SK-N-SH (cell line): Measurements from ENCODE around the gene NCKAP5L. TPM values are rescaled to one million over a fixed set of nuclear protein-coding genes. Genes with fewer than 3 reads are reported as not detected.

Experiments
- CTCF ChIA-PET: fragments of 300-600, 350-600 bp; formaldehyde crosslinking; extraction: SDS; loops from one replicate; lab custom pipeline; 2021; lab: Yijun Ruan, JAX
- POLR2A ChIA-PET: fragments of 350-600 bp; sonication (Branson Sonifier 250); formaldehyde crosslinking; extraction: SDS; loops from one replicate; lab custom pipeline; 2020; ENCODE audit warnings: antibody characterized with exemption, inconsistent platforms; lab: Yijun Ruan, JAX
- DNase-seq: peaks from one replicate; pipeline ENCODE4 v3.0.0; 2012
- H2AFZ ChIP-seq: fragments of 200-600 bp; sonication (generic); 2 replicates; pipeline ENCODE4 v1.8.1; 2016; ENCODE audit warnings: antibody characterized with exemption, mild to moderate bottlenecking, low read depth
- H3F3A ChIP-seq: fragments of 200-600 bp; sonication (generic); replicated peaks from 2 replicates; pipeline ENCODE3; 2016; ENCODE audit warnings: antibody characterized with exemption, mild to moderate bottlenecking; ENCODE audit not compliant: insufficient read depth
- H3K27ac ChIP-seq, 2 experiments: fragments of 200-500 bp in 1 of 2; fragments of 200-600 bp in 1 of 2; sonication (Bioruptor generic) in 1 of 2; sonication (generic), shearing (Covaris generic) in 1 of 2; 2 replicates each; pipeline versions ENCODE4 v1.5.1 to v1.6.1; 2014 to 2016; ENCODE audit warnings: low read depth in 2 of 2, inconsistent platforms in 1 of 2, low read length in 1 of 2, mild to moderate bottlenecking in 1 of 2, mixed read lengths in 1 of 2
- H3K27me3 ChIP-seq: fragments of 200-600 bp; sonication (generic), shearing (Covaris generic); 2 replicates; pipeline ENCODE4 v1.6.1; 2016; ENCODE audit warnings: mixed run types; ENCODE audit not compliant: insufficient read depth
- H3K36me3 ChIP-seq, 2 experiments: fragments of 200-500 bp in 1 of 2; fragments of 200-600 bp in 1 of 2; sonication (Bioruptor generic) in 1 of 2; sonication (generic) in 1 of 2; replicated peaks in 1 of 2; 2 replicates each; pipeline versions ENCODE3 to v1.5.1; 2014 to 2016; ENCODE audit warnings: low read length in 1 of 2, mild to moderate bottlenecking in 1 of 2; ENCODE audit not compliant: insufficient read depth in 2 of 2, control insufficient read depth in 1 of 2
- H3K4me1 ChIP-seq, 2 experiments: fragments of 200-500 bp in 1 of 2; fragments of 200-600 bp in 1 of 2; sonication (Bioruptor generic) in 1 of 2; sonication (generic), shearing (Covaris generic) in 1 of 2; 2 replicates each; pipeline versions ENCODE4 v1.5.1 to v1.6.1; 2014 to 2016; ENCODE audit warnings: low read depth in 1 of 2, low read length in 1 of 2, mixed run types in 1 of 2; ENCODE audit not compliant: insufficient read depth in 2 of 2, control insufficient read depth in 1 of 2
- H3K4me2 ChIP-seq: fragments of 200-600 bp; sonication (generic), shearing (Covaris generic); 2 replicates; pipeline ENCODE4 v1.6.1; 2017; ENCODE audit warnings: mixed run types
- H3K4me3 ChIP-seq, 2 experiments: fragments of 200-500 bp in 1 of 2; fragments of 200-600 bp in 1 of 2; sonication (Bioruptor generic) in 1 of 2; sonication (generic), shearing (Covaris generic) in 1 of 2; 2 replicates each; pipeline versions ENCODE4 v1.5.1 to v1.8.1; 2014 to 2016; ENCODE audit warnings: low read depth in 2 of 2, inconsistent platforms in 1 of 2, low read length in 1 of 2, mild to moderate bottlenecking in 1 of 2, mixed read lengths in 1 of 2, moderate library complexity in 1 of 2
- H3K79me2 ChIP-seq: fragments of 200-600 bp; sonication (generic); 2 replicates; pipeline ENCODE4 v1.8.1; 2017; ENCODE audit warnings: mild to moderate bottlenecking; ENCODE audit not compliant: insufficient read depth
- H3K9ac ChIP-seq: fragments of 200-600 bp; sonication (generic); 2 replicates; pipeline ENCODE4 v1.6.1; 2017; ENCODE audit warnings: mixed run types
- H3K9me2 ChIP-seq: fragments of 200-600 bp; sonication (generic); 2 replicates; pipeline ENCODE4 v1.6.1; 2017; ENCODE audit warnings: mixed run types
- H3K9me3 ChIP-seq: fragments of 200-600 bp; sonication (generic); 2 replicates; pipeline ENCODE4 v1.6.1; 2017; ENCODE audit warnings: mixed run types, mild to moderate bottlenecking, moderate library complexity
- H4K20me1 ChIP-seq: fragments of 200-600 bp; sonication (generic); 2 replicates; pipeline ENCODE4 v1.6.1; 2017; ENCODE audit warnings: mild to moderate bottlenecking, mixed run types; ENCODE audit not compliant: insufficient read depth
- CTCF ChIP-seq: fragments of 200-600 bp; sonication (generic); IDR thresholded peaks from 2 replicates; pipeline ENCODE4 v1.6.1; 2017; ENCODE audit warnings: antibody characterized with exemption, mild to moderate bottlenecking, moderate library complexity
- EZH2phosphoT487 ChIP-seq: fragments of 200-600 bp; sonication (generic); IDR thresholded peaks from 2 replicates; pipeline ENCODE4 v1.6.1; 2017; ENCODE audit warnings: low read depth, mixed run types, mild to moderate bottlenecking, antibody characterized with exemption, moderate library complexity, borderline replicate concordance
- GATA2 ChIP-seq: sonication (generic); formaldehyde crosslinking; IDR thresholded peaks from 2 replicates; pipeline ENCODE4 v1.5.0; 2020; ENCODE audit warnings: mild to moderate bottlenecking, missing genetic modification reagents
- MEF2A ChIP-seq: IDR thresholded peaks from 2 replicates; pipeline ENCODE4 v1.4.0; 2012; ENCODE audit warnings: low read depth, borderline replicate concordance
- NFIC ChIP-seq: IDR thresholded peaks from 2 replicates; pipeline ENCODE4 v1.4.0; 2012; ENCODE audit warnings: borderline replicate concordance
- ZBTB33 ChIP-seq: IDR thresholded peaks from 2 replicates; pipeline ENCODE4 v1.4.0; 2012; ENCODE audit warnings: low read depth, borderline replicate concordance
- WGBS: methylation state at CpG from one replicate; pipeline ENCODE4 v1.1.6; 2017; ENCODE audit warnings: low lambda C conversion rate; 5-methylcytosine and 5-hydroxymethylcytosine counted together
- polyA plus RNA-seq, 3 experiments: library from polyadenylated mRNA; depleted of rRNA; stranded (reverse); fragments of >200 nt; gene quantifications; 2 replicates each; pipeline ENCODE4 v1.2.3, GENCODE V29; 2012

The NCKAP5L gene
- polyA plus RNA-seq, 1 of the 3 experiments (the other 2 are of a cell fraction): 8.9 TPM

DNA sequence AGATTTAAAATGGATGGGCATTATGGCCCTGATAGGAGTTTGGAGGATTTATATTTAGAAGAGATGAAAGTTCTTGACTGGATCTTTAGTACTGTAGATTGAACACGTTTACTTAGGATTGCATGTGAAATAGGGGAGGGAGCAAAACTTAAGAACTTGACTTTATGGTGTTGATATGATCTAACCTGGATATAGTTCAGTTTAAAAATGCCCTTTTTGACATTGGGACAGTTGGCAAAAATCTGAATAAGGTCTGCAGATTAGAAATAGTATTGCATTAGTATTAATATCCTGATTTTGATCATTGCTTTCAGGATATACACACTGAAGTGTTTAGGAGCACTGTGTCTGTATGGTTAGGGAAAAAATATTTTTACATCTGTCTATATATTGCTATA lies 77.2 kb downstream of the NCKAP5L start (continued):
- TF ChIP-seq ZBTB33: no peak
- no peak for TF ChIP-seq GATA2 (CRISPR knock-in tag)
- no peak for TF ChIP-seq CTCF

- ChIA-PET POLR2A (no interaction called here), CTCF (interaction anchor here (1.2 to 4.4 kb wide), 2 partner anchors 9 to 12 kb away, joined by 3 to 22 read pairs; partner anchors contain the start of gene TMBIM6)
- no peak overlapping the region for H3K4me3 ChIP-seq
- H4K20me1 ChIP-seq: peaks cover 100% of the 10 kb centered on the region
- H3K9me3 ChIP-seq: no peaks in the 10 kb centered on the region
- TF ChIP-seq MEF2A (no peak), NFIC (no peak), GATA2 (CRISPR knock-in tag) (no peak), ZBTB33 (no peak), EZH2phosphoT487 (no peak)
- no peak overlapping the region; a peak in 1 of 4 replicates for H3K27ac ChIP-seq
- no peak for DNase-seq
- 79% methylated on average over 8 of the region's 8 CpGs for WGBS
- H3K27me3 ChIP-seq: no peaks in the 10 kb centered on the region
- no peaks in the 10 kb centered on the region for H3K9me2 ChIP-seq
- no peak overlapping the region for H3K9ac ChIP-seq
- H3F3A ChIP-seq: peaks cover 26% of the 10 kb centered on the region
- H3K36me3 ChIP-seq: peaks cover 39 to 50% of the 10 kb centered on the region in 2 experiments
- no peak overlapping the region for H2AFZ ChIP-seq
- peaks cover 2 to 11% of the 10 kb centered on the region in 2 experiments; a peak in 2 of 4 replicates for H3K4me1 ChIP-seq
- H3K79me2 ChIP-seq: peaks cover 98% of the 10 kb centered on the region
- no peak overlapping the region for H3K4me2 ChIP-seq
Observed at GRCh38 chr12:49750027-49750995, 77.9 kb downstream of the NCKAP5L start.
